Measurements from ENCODE around the gene SLC49A3. TPM values are rescaled to one million over a fixed set of nuclear protein-coding genes. Genes with fewer than 3 reads are reported as not detected.

Gene SLC49A3
- total RNA-seq, 1 experiment from 2014 or later = 6.9 TPM

GRCh38 chr4:687048-687970 is 1.6 kb downstream of the SLC49A3 start:
- Histone ChIP-seq H3K4ac (ENCODE audit: low read depth, low read length) (no peak overlapping the region), H2BK12ac (ENCODE audit: insufficient read length, low read depth, low read length) (no peak overlapping the region), H3T11ph (ENCODE audit: low read length) (no peak overlapping the region), H2AFZ (ENCODE audit: low read length) (no peak overlapping the region), H3K9ac (ENCODE audit: extremely low read depth, insufficient read length, low read length) (no peak overlapping the region), H2BK15ac (ENCODE audit: low read depth, low read length) (no peak overlapping the region), H3K56ac (ENCODE audit: insufficient read length, low read depth, low read length) (no peak overlapping the region), H2BK5ac (ENCODE audit: insufficient read length, low read length) (no peak overlapping the region), H3K79me1 (ENCODE audit: insufficient read depth, low read depth, low read length, poor library complexity, severe bottlenecking) (no peaks in the 10 kb centered on the region), H3K18ac (ENCODE audit: insufficient read length, low read depth, low read length) (no peak overlapping the region), H2BK20ac (ENCODE audit: low read depth, low read length, poor library complexity, severe bottlenecking) (no peak overlapping the region), H3K23me2 (ENCODE audit: insufficient read length, low read depth, low read length, poor library complexity, severe bottlenecking) (no peaks in the 10 kb centered on the region), H4K91ac (ENCODE audit: insufficient read length, low read depth, low read length) (no peak overlapping the region), H3K4me1 (ENCODE audit: insufficient read depth, low read length) (peaks cover 7% of the 10 kb centered on the region; the same call in 1 of the 2 replicates), H4K5ac (ENCODE audit: insufficient read length, low read depth, low read length) (no peak overlapping the region), H2AK5ac (ENCODE audit: insufficient read length, low read length) (no peak overlapping the region), H3K27me3 (ENCODE audit: insufficient read depth, low read length) (no peaks in the 10 kb centered on the region), H4K8ac (replicated peaks; ENCODE audit: insufficient read length, low read depth, low read length) (no peak overlapping the region), H2BK120ac (ENCODE audit: low read depth, low read length, poor library complexity, severe bottlenecking) (no peak overlapping the region), H4K20me1 (ENCODE audit: control insufficient read depth, insufficient read depth, insufficient read length) (no peaks in the 10 kb centered on the region), H3K9me3 (ENCODE audit: control insufficient read depth, low read depth, low read length) (no peaks in the 10 kb centered on the region), H3K27ac (ENCODE audit: insufficient read length, low read depth, low read length) (no peak overlapping the region), H3K79me2 (ENCODE audit: insufficient read depth, low read length) (no peaks in the 10 kb centered on the region), H3K14ac (ENCODE audit: insufficient read depth, low read length) (no peak overlapping the region), H3K23ac (ENCODE audit: insufficient read length, low read depth, low read length) (no peak overlapping the region), H3K4me2 (ENCODE audit: insufficient read depth, insufficient read length, low read length) (no peak overlapping the region)
- Mint-ChIP-seq H3K4me3 (no peak overlapping the region; a peak in 1 of 5 replicates), H3K27me3 (ENCODE audit: low read depth) (peaks cover 6% of the 10 kb centered on the region), H3K36me3 (ENCODE audit: insufficient read depth in 1 of 3, low read depth in 3 of 3) (peaks cover 0 to 3% (median 0%) of the 10 kb centered on the region in 3 experiments; a peak in 1 of 7 replicates), H3K9me3 (no peaks in the 10 kb centered on the region; a peak in 1 of 5 replicates), H3K27ac (peak overlapping the region in 1 of 3 experiments; percentile 16; a peak in 1 of 7 replicates), H3K4me1 (peaks cover 6 to 34% of the 10 kb centered on the region in 2 experiments)
- TF ChIP-seq, protein P1, sequence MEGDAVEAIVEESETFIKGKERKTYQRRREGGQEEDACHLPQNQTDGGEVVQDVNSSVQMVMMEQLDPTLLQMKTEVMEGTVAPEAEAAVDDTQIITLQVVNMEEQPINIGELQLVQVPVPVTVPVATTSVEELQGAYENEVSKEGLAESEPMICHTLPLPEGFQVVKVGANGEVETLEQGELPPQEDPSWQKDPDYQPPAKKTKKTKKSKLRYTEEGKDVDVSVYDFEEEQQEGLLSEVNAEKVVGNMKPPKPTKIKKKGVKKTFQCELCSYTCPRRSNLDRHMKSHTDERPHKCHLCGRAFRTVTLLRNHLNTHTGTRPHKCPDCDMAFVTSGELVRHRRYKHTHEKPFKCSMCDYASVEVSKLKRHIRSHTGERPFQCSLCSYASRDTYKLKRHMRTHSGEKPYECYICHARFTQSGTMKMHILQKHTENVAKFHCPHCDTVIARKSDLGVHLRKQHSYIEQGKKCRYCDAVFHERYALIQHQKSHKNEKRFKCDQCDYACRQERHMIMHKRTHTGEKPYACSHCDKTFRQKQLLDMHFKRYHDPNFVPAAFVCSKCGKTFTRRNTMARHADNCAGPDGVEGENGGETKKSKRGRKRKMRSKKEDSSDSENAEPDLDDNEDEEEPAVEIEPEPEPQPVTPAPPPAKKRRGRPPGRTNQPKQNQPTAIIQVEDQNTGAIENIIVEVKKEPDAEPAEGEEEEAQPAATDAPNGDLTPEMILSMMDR (conservative IDR thresholded peaks at IDR 0.05) = no peak
- WGBS (ENCODE audit: extremely low coverage, insufficient read length, low lambda C conversion rate) = no CpG with 5 or more reads among the region's 38 CpGs
- peak; percentile 76 for DNase-seq
